ENCODE results near the gene OFD1.

OFD1 gene

GRCh38 chrX:13755254-13755653 lies 20.7 kb downstream of the OFD1 start:
- H3K4me1 Mint-ChIP-seq (ENCODE audit: low read depth) = peaks cover 40% of the 10 kb centered on the region
- no peaks in the 10 kb centered on the region for H3K9me3 Mint-ChIP-seq
- H3K27me3 Mint-ChIP-seq = no peaks in the 10 kb centered on the region
- peaks cover 33% of the 10 kb centered on the region for H3K36me3 Mint-ChIP-seq (ENCODE audit: low read depth)
- H3K4me3 Mint-ChIP-seq = no peak overlapping the region
- no peak overlapping the region for H3K27ac Mint-ChIP-seq

- H3K27me3 Mint-ChIP-seq = no peaks in the 10 kb centered on the region
- no peaks in the 10 kb centered on the region for H3K9me3 Mint-ChIP-seq
- no peak overlapping the region for H3K27ac Mint-ChIP-seq
- peaks cover 40% of the 10 kb centered on the region for H3K36me3 Mint-ChIP-seq (ENCODE audit: low read depth)
- H3K4me1 Mint-ChIP-seq (ENCODE audit: low read depth) = peaks cover 40% of the 10 kb centered on the region
- H3K4me3 Mint-ChIP-seq = no peak overlapping the region
Measured at GRCh38 chrX:13756381-13756780, 21.8 kb downstream of the OFD1 start.

DNA sequence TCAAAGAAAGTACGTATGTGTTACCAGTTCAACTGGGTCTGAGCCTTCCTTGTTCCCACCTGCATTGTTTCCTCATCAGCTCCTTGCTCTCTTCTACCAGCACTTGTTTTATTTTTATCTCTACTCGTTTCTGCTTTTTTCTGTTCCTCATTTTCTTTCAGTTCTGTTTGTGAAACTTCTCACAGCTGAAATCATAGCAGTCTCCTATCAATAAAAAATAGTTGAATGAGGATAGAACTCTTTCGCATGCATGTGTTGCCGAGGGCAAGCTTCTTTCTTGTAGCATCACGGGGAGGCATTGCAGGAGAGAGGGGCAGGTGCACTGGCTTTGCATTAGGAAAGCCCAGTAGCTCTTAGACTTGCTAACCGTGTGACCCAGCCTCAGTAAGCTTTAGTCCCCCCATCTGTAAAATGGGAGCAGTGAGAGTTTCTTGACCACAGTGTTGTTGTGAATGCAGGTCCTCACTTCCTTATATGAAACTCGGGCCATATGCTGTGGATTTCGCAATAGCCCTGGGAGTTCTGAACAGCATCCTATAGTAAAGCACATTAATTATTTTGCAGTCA lies 24.7 kb downstream of the OFD1 start:
- H3K27ac Mint-ChIP-seq = peak overlapping the region; percentile 82
- no peak overlapping the region for H3K4me3 Mint-ChIP-seq

GRCh38 chrX:13760426-13760825 lies 25.9 kb downstream of the OFD1 start:
- Mint-ChIP-seq H3K4me3 (no peak overlapping the region), H3K27ac (no peak overlapping the region), H3K4me1 (ENCODE audit: low read depth) (peaks cover 21% of the 10 kb centered on the region), H3K36me3 (ENCODE audit: low read depth) (peaks cover 39% of the 10 kb centered on the region), H3K9me3 (no peaks in the 10 kb centered on the region), H3K27me3 (no peaks in the 10 kb centered on the region)

More for the DNA sequence above, 24.7 kb downstream of the OFD1 start:
- no peaks in the 10 kb centered on the region for H3K9me3 Mint-ChIP-seq
- H3K27me3 Mint-ChIP-seq = no peaks in the 10 kb centered on the region
- H3K36me3 Mint-ChIP-seq (ENCODE audit: low read depth) = peaks cover 35% of the 10 kb centered on the region
- H3K4me1 Mint-ChIP-seq (ENCODE audit: low read depth) = peaks cover 25% of the 10 kb centered on the region

GRCh38 chrX:13761606-13762414 lies 27.3 kb downstream of the OFD1 start:
- peaks cover 51% of the 10 kb centered on the region for H3K36me3 Mint-ChIP-seq (ENCODE audit: low read depth)
- H3K9me3 Mint-ChIP-seq = no peaks in the 10 kb centered on the region
- no peaks in the 10 kb centered on the region for H3K27me3 Mint-ChIP-seq
- no peak overlapping the region for H3K27ac Mint-ChIP-seq
- H3K4me1 Mint-ChIP-seq (ENCODE audit: low read depth) = peaks cover 19% of the 10 kb centered on the region
- H3K4me3 Mint-ChIP-seq = no peak overlapping the region

GRCh38 chrX:13763489-13763888 lies 28.9 kb downstream of the OFD1 start:
- H3K36me3 Mint-ChIP-seq (ENCODE audit: low read depth) = peaks cover 45% of the 10 kb centered on the region

DNA sequence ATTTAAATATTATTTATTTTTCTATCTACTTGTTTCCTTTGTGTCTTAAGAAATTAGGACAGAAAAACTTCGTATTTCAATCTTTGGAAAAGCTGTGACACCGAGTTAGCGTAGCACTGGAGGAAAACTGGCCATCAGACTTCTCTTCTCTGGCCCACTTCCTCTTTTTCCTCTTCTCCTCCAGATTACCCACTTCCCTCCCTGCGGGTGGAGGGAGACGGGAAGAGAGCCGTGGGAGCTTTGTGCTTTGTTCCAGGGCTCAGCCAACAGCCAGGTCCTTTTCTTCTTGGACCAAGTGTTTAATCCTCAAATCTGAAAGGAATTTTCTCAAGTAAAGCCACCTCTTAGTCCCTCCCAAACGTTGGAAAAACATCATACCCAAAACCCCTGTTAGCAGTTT lies 29.7 kb downstream of the OFD1 start:
- Mint-ChIP-seq H3K27ac (no peak overlapping the region), H3K4me3 (no peak overlapping the region), H3K36me3 (ENCODE audit: low read depth) (peaks cover 47% of the 10 kb centered on the region), H3K27me3 (no peaks in the 10 kb centered on the region), H3K9me3 (no peaks in the 10 kb centered on the region), H3K4me1 (ENCODE audit: low read depth) (peaks cover 13% of the 10 kb centered on the region)

More at GRCh38 chrX:13763489-13763888, 28.9 kb downstream of the OFD1 start:
- Mint-ChIP-seq H3K27me3 (no peaks in the 10 kb centered on the region), H3K9me3 (no peaks in the 10 kb centered on the region), H3K4me1 (ENCODE audit: low read depth) (peaks cover 19% of the 10 kb centered on the region), H3K4me3 (no peak overlapping the region), H3K27ac (no peak overlapping the region)

DNA sequence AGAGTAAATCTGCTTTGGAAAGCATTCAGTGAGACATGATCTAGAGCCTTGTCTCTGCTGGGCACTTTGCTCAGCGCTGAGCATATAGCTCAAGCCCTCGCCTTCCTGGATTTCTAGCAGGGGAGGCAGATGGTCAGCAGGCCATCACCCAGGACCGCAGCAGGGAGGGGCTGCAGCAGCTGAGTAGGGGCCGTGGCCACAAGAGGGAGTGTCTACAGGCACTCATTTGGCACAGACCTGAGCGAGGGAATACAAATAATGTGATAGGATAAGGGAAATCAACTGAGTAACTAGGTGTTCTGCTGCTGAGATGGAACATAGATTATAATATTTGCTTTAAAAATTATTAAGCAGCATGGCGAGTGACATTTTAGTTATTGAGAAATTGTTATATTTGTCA lies 30.2 kb downstream of the OFD1 start:
- Mint-ChIP-seq H3K4me1 (ENCODE audit: low read depth) (peaks cover 11% of the 10 kb centered on the region), H3K4me3 (no peak overlapping the region), H3K27me3 (no peaks in the 10 kb centered on the region), H3K9me3 (no peaks in the 10 kb centered on the region), H3K27ac (no peak overlapping the region), H3K36me3 (ENCODE audit: low read depth) (peaks cover 50% of the 10 kb centered on the region)

GRCh38 chrX:13768939-13769338 lies 34.4 kb downstream of the OFD1 start:
- peaks cover 2% of the 10 kb centered on the region for H3K4me1 Mint-ChIP-seq (ENCODE audit: low read depth)
- H3K27me3 Mint-ChIP-seq = no peaks in the 10 kb centered on the region
- no peaks in the 10 kb centered on the region for H3K9me3 Mint-ChIP-seq
- no peak overlapping the region for H3K4me3 Mint-ChIP-seq
- peaks cover 59% of the 10 kb centered on the region for H3K36me3 Mint-ChIP-seq (ENCODE audit: low read depth)
- no peak overlapping the region for H3K27ac Mint-ChIP-seq

- H3K4me1 Mint-ChIP-seq (ENCODE audit: low read depth) = no peaks in the 10 kb centered on the region
- no peak overlapping the region for H3K27ac Mint-ChIP-seq
- no peak overlapping the region for H3K4me3 Mint-ChIP-seq
- peaks cover 66% of the 10 kb centered on the region for H3K36me3 Mint-ChIP-seq (ENCODE audit: low read depth)
- no peaks in the 10 kb centered on the region for H3K9me3 Mint-ChIP-seq
- no peaks in the 10 kb centered on the region for H3K27me3 Mint-ChIP-seq
Measured at GRCh38 chrX:13770013-13770535, 35.5 kb downstream of the OFD1 start.

DNA sequence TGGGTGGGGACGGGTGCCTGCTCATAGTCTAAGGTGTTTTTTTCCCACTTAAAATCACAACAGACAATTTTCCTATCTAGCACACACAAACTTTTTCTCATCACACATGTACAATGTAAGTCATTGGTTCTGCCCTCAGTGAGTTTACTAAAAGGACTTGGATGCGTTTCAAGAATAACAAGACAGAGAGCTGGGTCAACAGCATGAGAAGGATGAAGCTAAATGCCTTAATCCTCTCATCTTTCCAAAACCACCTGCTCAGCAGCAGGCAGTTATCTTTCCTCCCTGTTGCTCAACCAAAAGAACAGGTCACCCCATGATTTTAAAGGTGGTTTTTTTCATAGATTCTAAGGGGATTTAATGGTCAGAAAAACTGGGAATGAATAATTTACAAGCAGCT lies 40.1 kb downstream of the OFD1 start:
- Mint-ChIP-seq H3K36me3 (ENCODE audit: low read depth) (peaks cover 33% of the 10 kb centered on the region), H3K4me1 (ENCODE audit: low read depth) (peaks cover 6% of the 10 kb centered on the region), H3K4me3 (no peak overlapping the region), H3K27ac (no peak overlapping the region), H3K9me3 (no peaks in the 10 kb centered on the region), H3K27me3 (no peaks in the 10 kb centered on the region)

- no peaks in the 10 kb centered on the region for H3K9me3 Mint-ChIP-seq
- H3K27ac Mint-ChIP-seq = no peak overlapping the region
- no peaks in the 10 kb centered on the region for H3K27me3 Mint-ChIP-seq
- peaks cover 24% of the 10 kb centered on the region for H3K36me3 Mint-ChIP-seq (ENCODE audit: low read depth)
- peaks cover 6% of the 10 kb centered on the region for H3K4me1 Mint-ChIP-seq (ENCODE audit: low read depth)
- H3K4me3 Mint-ChIP-seq = no peak overlapping the region
Measured at GRCh38 chrX:13775837-13776236, 41.3 kb downstream of the OFD1 start.

GRCh38 chrX:13776387-13776786 lies 41.8 kb downstream of the OFD1 start:
- H3K4me3 Mint-ChIP-seq = no peak overlapping the region
- H3K27ac Mint-ChIP-seq = no peak overlapping the region

DNA sequence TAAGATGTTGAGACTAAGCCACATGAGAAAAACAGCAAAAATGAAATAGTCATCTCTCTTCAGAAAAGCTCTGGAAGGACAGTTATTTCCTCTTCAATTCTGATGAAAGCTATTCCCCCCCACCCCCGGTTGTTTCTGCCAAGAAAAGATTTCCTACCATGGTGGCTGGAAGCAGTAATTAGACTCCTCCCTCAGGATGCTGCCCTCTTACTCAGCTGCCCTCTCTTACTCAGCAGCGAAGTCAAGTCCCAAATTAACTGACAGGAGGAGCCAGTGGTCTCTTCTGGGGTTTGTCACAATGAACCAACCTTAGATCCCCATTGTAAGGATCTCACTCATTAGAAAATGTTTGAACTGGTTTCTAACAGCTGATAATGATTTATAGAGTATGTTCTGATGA lies 44.4 kb downstream of the OFD1 start:
- no peaks in the 10 kb centered on the region for H3K27me3 Mint-ChIP-seq
- peaks cover 8% of the 10 kb centered on the region for H3K36me3 Mint-ChIP-seq (ENCODE audit: low read depth)
- peak overlapping the region; percentile 45 for H3K27ac Mint-ChIP-seq
- H3K9me3 Mint-ChIP-seq = no peaks in the 10 kb centered on the region
- peaks cover 6% of the 10 kb centered on the region for H3K4me1 Mint-ChIP-seq (ENCODE audit: low read depth)
- no peak overlapping the region for H3K4me3 Mint-ChIP-seq

More at GRCh38 chrX:13776387-13776786, 41.8 kb downstream of the OFD1 start:
- H3K27me3 Mint-ChIP-seq = no peaks in the 10 kb centered on the region
- H3K4me1 Mint-ChIP-seq (ENCODE audit: low read depth) = peaks cover 6% of the 10 kb centered on the region
- peaks cover 24% of the 10 kb centered on the region for H3K36me3 Mint-ChIP-seq (ENCODE audit: low read depth)
- no peaks in the 10 kb centered on the region for H3K9me3 Mint-ChIP-seq

DNA sequence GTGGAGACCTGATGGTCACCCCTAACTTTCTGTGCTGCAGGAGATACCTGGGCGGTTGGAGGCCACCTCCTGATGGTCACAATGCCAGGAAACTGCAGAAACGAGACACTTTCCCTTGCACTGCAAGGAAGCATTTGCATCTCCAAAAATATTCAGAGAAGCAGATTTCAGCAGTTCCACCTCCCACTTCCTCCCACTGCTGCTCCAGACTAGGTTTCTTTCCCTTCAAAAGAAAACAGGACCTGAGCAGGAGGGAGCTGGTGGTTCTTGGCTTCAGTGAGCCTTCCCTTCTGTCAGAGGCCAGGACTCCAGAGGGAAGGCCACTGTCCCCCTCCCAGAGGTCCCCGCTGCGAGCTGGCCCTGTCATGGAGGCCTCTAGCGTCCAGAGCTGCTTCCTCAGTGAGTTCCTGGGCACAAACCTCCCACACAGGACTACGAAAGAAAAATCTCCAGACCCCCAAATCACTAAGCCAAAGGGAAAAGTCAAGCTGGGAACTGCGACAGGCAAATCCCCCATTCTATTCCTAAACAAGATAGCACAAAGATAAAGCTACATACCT lies 46.4 kb downstream of the OFD1 start:
- Mint-ChIP-seq H3K9me3 (no peaks in the 10 kb centered on the region), H3K4me1 (ENCODE audit: low read depth) (peaks cover 6% of the 10 kb centered on the region), H3K36me3 (ENCODE audit: low read depth) (no peaks in the 10 kb centered on the region), H3K27me3 (no peaks in the 10 kb centered on the region), H3K4me3 (no peak overlapping the region), H3K27ac (no peak overlapping the region)

Measured in stimulated activated naive CD8-positive, alpha-beta T cell treated with anti-CD3 and anti-CD28 coated beads, Interleukin-15, Interleukin-2, amounts not matched to agents 100 ng/mL and 50 ng/mL, for 24 hours (primary cell).